ENCODE measurements around the gene RTCA.

GRCh38 chr1:100277866-100278265 lies 11.8 kb downstream of the RTCA start:
- TF ChIP-seq CTCF (IDR thresholded peaks at IDR 0.05; ENCODE audit: insufficient read depth, low read length) (no peak), POLR2AphosphoS5 (IDR thresholded peaks at IDR 0.05; ENCODE audit: low read depth) (no peak)

Data from HL-60 (cell line).